Measurements from ENCODE around the gene EVC. TPM values are rescaled to one million over a fixed set of nuclear protein-coding genes. Genes with fewer than 3 reads are reported as not detected.

EVC gene
- total and polyA plus RNA-seq, 2 of the 8 experiments (the other 6 are each of a cell fraction or from before 2014, with no cell fraction given), result 2.6 to 9.8 TPM

GRCh38 chr4:5666741-5667140, 44.3 kb upstream of the EVC start:
- H3K14ac ChIP-seq (ENCODE audit: insufficient read length), result no peak overlapping the region
- no peak overlapping the region for H4K5ac ChIP-seq (ENCODE audit: insufficient read length, low read depth, low read length)
- no peaks in the 10 kb centered on the region for H3K4me1 ChIP-seq (replicated peaks in 1 of 4; ENCODE audit: control insufficient read depth in 3 of 4, insufficient read depth in 4 of 4, low read length in 3 of 4)
- H4K8ac ChIP-seq (ENCODE audit: extremely low read depth, insufficient read depth, low read length), result no peak overlapping the region
- CTCF ChIA-PET (ENCODE audit: partially characterized antibody), result no interaction called here
- H3K4ac ChIP-seq (replicated peaks; ENCODE audit: insufficient read length, low read depth, low read length), result no peak overlapping the region
- peaks cover 0 to 11% (median 0%) of the 10 kb centered on the region in 4 experiments; a peak in 3 of 8 replicates for H3K36me3 ChIP-seq (ENCODE audit: control insufficient read depth in 2 of 4, insufficient read depth in 4 of 4, low read length in 3 of 4)
- POLR2A ChIA-PET (ENCODE audit: partially characterized antibody), result no interaction called here
- H3K4me2 ChIP-seq (ENCODE audit: insufficient read depth in 1 of 2, low read depth in 2 of 2, low read length in 2 of 2), result no peak overlapping the region
- no peak overlapping the region for H3K23ac ChIP-seq (ENCODE audit: insufficient read length)
- H2BK12ac ChIP-seq (ENCODE audit: low read depth, low read length), result no peak overlapping the region
- no peak overlapping the region for H3K18ac ChIP-seq (ENCODE audit: extremely low read depth, low read length)
- DNase-seq (ENCODE audit: low read depth in 1 of 2, low spot score in 2 of 2) (no peak), FAIRE-seq (no peak)
- H4K20me1 ChIP-seq (replicated peaks in 1 of 2; ENCODE audit: control insufficient read depth in 1 of 2, insufficient read depth in 2 of 2, low read length in 2 of 2), result peaks cover 0 to 3% of the 10 kb centered on the region in 2 experiments
- H2BK15ac ChIP-seq (ENCODE audit: low read length), result no peak overlapping the region
- H3K23me2 ChIP-seq (ENCODE audit: low read depth, low read length), result peaks cover 10% of the 10 kb centered on the region; the same call in 1 of the 2 replicates
- no peak overlapping the region for H2AK5ac ChIP-seq (ENCODE audit: low read depth, low read length)
- no peak overlapping the region for H2AFZ ChIP-seq (ENCODE audit: low read length)
- H3K79me2 ChIP-seq (ENCODE audit: control insufficient read depth in 1 of 2, insufficient read depth in 2 of 2, low read length in 2 of 2), result peaks cover 0 to 3% of the 10 kb centered on the region in 2 experiments; a peak in 1 of 4 replicates
- no peak overlapping the region for H2BK20ac ChIP-seq (ENCODE audit: low read length)
- H3K9me3 ChIP-seq (ENCODE audit: insufficient read depth in 2 of 2, low read depth in 1 of 2, low read length in 1 of 2), result peaks cover 7 to 14% of the 10 kb centered on the region in 2 experiments
- no peak for TF ChIP-seq CTCF (IDR thresholded peaks at IDR 0.05; ENCODE audit: control extremely low read depth in 1 of 3, insufficient read depth in 1 of 3, low read depth in 1 of 3, low read length in 3 of 3)
- TF ChIP-seq POU5F1 (IDR thresholded peaks at IDR 0.05; ENCODE audit: low read depth, low read length), result no peak
- TF ChIP-seq YY1 (IDR thresholded peaks at IDR 0.05; ENCODE audit: low read depth, low read length), result no peak
- no peak for TF ChIP-seq SUZ12 (IDR thresholded peaks at IDR 0.05; ENCODE audit: low read length)
- no peaks in the 10 kb centered on the region for H3K27me3 ChIP-seq (replicated peaks in 1 of 4; ENCODE audit: control insufficient read depth in 3 of 4, extremely low read depth in 1 of 4, insufficient read depth in 3 of 4, low read length in 3 of 4)
- H3K4me3 ChIP-seq (ENCODE audit: extremely low read depth in 1 of 4, insufficient read depth in 2 of 4, low read depth in 3 of 4, low read length in 4 of 4), result no peak overlapping the region
- WGBS, 2 experiments (ENCODE audit: extremely low coverage in 1 of 2, insufficient coverage in 1 of 2, insufficient read length in 1 of 2, insufficient replicate concordance in 2 of 2, low coverage in 1 of 2, low lambda C conversion rate in 2 of 2, missing lambda C conversion rate in 1 of 2), result 71% methylated on average over 1 of the region's 1 CpG; no CpG with 5 or more reads in 1 of the 2 experiments
- no peak overlapping the region for H3K27ac ChIP-seq (ENCODE audit: low read depth, low read length)
- no peak overlapping the region for H2BK5ac ChIP-seq (ENCODE audit: low read depth, low read length)
- no peak overlapping the region for H3K56ac ChIP-seq (replicated peaks; ENCODE audit: insufficient read length, low read depth, low read length)
- no peak overlapping the region for H4K91ac ChIP-seq (replicated peaks; ENCODE audit: insufficient read length, low read length)
- H3K9ac ChIP-seq (replicated peaks in 1 of 4; ENCODE audit: extremely low read depth in 1 of 4, low read depth in 3 of 4, low read length in 3 of 4), result no peak overlapping the region
- no peaks in the 10 kb centered on the region for H3K79me1 ChIP-seq (ENCODE audit: low read depth, low read length)
- H2BK120ac ChIP-seq (replicated peaks; ENCODE audit: low read depth, low read length), result no peak overlapping the region

Data from H1 (cell line).